ENCODE measurements around the gene MBOAT2. TPM values are rescaled to one million over a fixed set of nuclear protein-coding genes. Genes with fewer than 3 reads are reported as not detected.

Gene MBOAT2
- total and polyA plus RNA-seq, 2 donors (not counting 1 experiment from before 2014, with no cell fraction given), result 0.24 to 1.3 TPM

DNA sequence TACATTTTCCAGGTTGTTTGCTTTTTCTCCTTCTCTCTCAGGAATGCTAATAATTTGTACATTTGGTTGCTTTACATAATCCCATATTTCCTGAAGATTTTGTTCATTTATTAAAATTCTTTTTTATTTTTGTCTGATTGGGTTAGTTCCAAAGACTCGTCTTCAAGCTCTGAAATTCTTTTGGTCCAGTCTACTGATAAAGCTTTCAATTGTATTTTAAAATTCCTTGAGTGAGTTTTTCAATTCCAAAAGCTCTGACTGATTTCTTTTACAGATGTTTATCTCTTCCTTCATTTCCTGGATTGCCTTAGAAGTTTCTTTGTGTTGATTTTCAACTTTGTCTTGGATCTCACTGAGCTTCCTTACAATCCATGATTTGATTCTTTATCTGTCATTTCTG, 50.0 kb downstream of the MBOAT2 start:
- Histone ChIP-seq H4K20me1 (ENCODE audit: control insufficient read depth, insufficient read depth, low read length, poor library complexity, severe bottlenecking) (no peaks in the 10 kb centered on the region), H2AFZ (ENCODE audit: insufficient read depth, low read depth, low read length, poor library complexity, severe bottlenecking) (no peak overlapping the region), H3K4me2 (replicated peaks; ENCODE audit: low read depth, low read length, poor library complexity, severe bottlenecking) (no peak overlapping the region), H3K4me1 (ENCODE audit: control insufficient read depth in 2 of 2, insufficient read depth in 2 of 2, low read length in 2 of 2) (no peaks in the 10 kb centered on the region), H3K36me3 (replicated peaks in 1 of 2; ENCODE audit: control extremely low read depth in 1 of 2, control insufficient read depth in 1 of 2, extremely low read depth in 1 of 2, insufficient read depth in 2 of 2, low read length in 1 of 2) (no peaks in the 10 kb centered on the region), H3K27me3 (replicated peaks in 1 of 4; ENCODE audit: control extremely low read depth in 1 of 4, control insufficient read depth in 3 of 4, insufficient read depth in 4 of 4, low read length in 3 of 4) (no peaks in the 10 kb centered on the region), H3K9me3 (ENCODE audit: control extremely low read depth in 1 of 3, control insufficient read depth in 2 of 3, insufficient read depth in 1 of 3, low read length in 2 of 3) (peaks cover 0 to 17% (median 16%) of the 10 kb centered on the region in 3 donors), H3K4me3 (ENCODE audit: control extremely low read depth in 1 of 5, extremely low read depth in 1 of 5, insufficient read depth in 1 of 5, low read depth in 2 of 5, low read length in 4 of 5) (no peak overlapping the region), H3K27ac (ENCODE audit: low read length in 2 of 2) (no peak overlapping the region), H3K79me2 (ENCODE audit: control insufficient read depth, insufficient read depth, low read length) (no peaks in the 10 kb centered on the region), H3K9ac (ENCODE audit: low read length) (no peak overlapping the region)
- H3K9me3 Mint-ChIP-seq (ENCODE audit: insufficient read depth), result peaks cover 18% of the 10 kb centered on the region
- peaks cover 18% of the 10 kb centered on the region for H3K27me3 Mint-ChIP-seq
- no peak overlapping the region for H3K4me3 Mint-ChIP-seq
- intact Hi-C loops (cut with micrococcal nuclease), result no loop called here
- POLR2A ChIA-PET, result no interaction called here
- ATAC-seq (ENCODE audit: low read depth) (no peak), DNase-seq (no peak)
- no peaks in the 10 kb centered on the region for H3K4me1 Mint-ChIP-seq
- CTCF ChIA-PET, result no interaction called here
- H3K27ac Mint-ChIP-seq, result no peak overlapping the region
- WGBS (ENCODE audit: insufficient coverage), result no CpG with 5 or more reads among the region's 1 CpG
- TF ChIP-seq EZH2 (IDR thresholded peaks at IDR 0.05; ENCODE audit: borderline replicate concordance, insufficient read depth, low read depth, low read length, poor library complexity, severe bottlenecking), result no peak
- TF ChIP-seq, protein P1, sequence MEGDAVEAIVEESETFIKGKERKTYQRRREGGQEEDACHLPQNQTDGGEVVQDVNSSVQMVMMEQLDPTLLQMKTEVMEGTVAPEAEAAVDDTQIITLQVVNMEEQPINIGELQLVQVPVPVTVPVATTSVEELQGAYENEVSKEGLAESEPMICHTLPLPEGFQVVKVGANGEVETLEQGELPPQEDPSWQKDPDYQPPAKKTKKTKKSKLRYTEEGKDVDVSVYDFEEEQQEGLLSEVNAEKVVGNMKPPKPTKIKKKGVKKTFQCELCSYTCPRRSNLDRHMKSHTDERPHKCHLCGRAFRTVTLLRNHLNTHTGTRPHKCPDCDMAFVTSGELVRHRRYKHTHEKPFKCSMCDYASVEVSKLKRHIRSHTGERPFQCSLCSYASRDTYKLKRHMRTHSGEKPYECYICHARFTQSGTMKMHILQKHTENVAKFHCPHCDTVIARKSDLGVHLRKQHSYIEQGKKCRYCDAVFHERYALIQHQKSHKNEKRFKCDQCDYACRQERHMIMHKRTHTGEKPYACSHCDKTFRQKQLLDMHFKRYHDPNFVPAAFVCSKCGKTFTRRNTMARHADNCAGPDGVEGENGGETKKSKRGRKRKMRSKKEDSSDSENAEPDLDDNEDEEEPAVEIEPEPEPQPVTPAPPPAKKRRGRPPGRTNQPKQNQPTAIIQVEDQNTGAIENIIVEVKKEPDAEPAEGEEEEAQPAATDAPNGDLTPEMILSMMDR (IDR thresholded peaks at IDR 0.05), result no peak

DNA sequence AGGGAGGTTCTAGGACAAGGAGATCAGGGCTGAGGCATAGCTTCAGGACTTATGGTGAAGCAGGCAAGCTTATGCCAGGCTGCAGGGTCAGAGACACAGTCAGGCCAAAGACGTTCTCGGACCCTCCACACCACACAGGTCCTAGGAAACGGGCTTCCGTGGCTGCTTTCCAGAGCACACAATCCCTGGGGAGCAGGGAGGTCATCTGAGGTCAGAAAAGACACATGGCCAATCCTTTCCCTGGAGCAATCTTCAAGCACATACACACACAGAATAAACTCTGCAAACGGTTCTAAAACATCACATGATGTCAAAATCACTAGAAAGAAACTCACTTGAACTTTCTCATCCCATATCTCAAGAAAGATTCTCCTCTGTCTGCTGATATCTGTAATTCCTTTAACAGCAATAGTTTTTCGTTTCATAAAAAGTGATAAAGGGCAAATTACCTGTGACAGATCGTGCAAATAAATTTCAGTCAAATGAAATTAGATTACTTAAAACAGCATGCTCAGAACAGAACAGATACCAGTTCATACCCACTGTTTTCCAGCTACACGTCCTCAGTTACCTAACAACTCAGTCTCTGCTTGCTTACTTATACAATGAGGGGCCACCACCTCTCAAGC, 63.9 kb downstream of the MBOAT2 start:
- H3K9ac ChIP-seq (ENCODE audit: low read length), result no peak overlapping the region
- H3K9me3 Mint-ChIP-seq (ENCODE audit: insufficient read depth), result no peaks in the 10 kb centered on the region
- no peak for DNase-seq
- no peak overlapping the region for H3K27ac ChIP-seq (ENCODE audit: low read length in 2 of 2)
- H2AFZ ChIP-seq (ENCODE audit: insufficient read depth, low read depth, low read length, poor library complexity, severe bottlenecking), result no peak overlapping the region
- H3K27me3 Mint-ChIP-seq, result no peaks in the 10 kb centered on the region
- intact Hi-C loops (cut with micrococcal nuclease), result no loop called here
- no peaks in the 10 kb centered on the region for H3K4me1 Mint-ChIP-seq
- no peaks in the 10 kb centered on the region for H3K27me3 ChIP-seq (replicated peaks in 1 of 4; ENCODE audit: control extremely low read depth in 1 of 4, control insufficient read depth in 3 of 4, insufficient read depth in 4 of 4, low read length in 3 of 4)
- H3K79me2 ChIP-seq (ENCODE audit: control insufficient read depth, insufficient read depth, low read length), result no peaks in the 10 kb centered on the region
- 100% methylated on average over 7 of the region's 8 CpGs for WGBS (ENCODE audit: insufficient coverage)
- TF ChIP-seq EZH2 (IDR thresholded peaks at IDR 0.05; ENCODE audit: borderline replicate concordance, insufficient read depth, low read depth, low read length, poor library complexity, severe bottlenecking), result no peak
- TF ChIP-seq, protein P1 (IDR thresholded peaks at IDR 0.05), result no peak
- no peak overlapping the region for H3K27ac Mint-ChIP-seq
- H3K36me3 ChIP-seq (replicated peaks in 1 of 2; ENCODE audit: control extremely low read depth in 1 of 2, control insufficient read depth in 1 of 2, extremely low read depth in 1 of 2, insufficient read depth in 2 of 2, low read length in 1 of 2), result no peaks in the 10 kb centered on the region
- no peak overlapping the region for H3K4me3 ChIP-seq (ENCODE audit: control extremely low read depth in 1 of 5, extremely low read depth in 1 of 5, insufficient read depth in 1 of 5, low read depth in 2 of 5, low read length in 4 of 5)
- no peaks in the 10 kb centered on the region for H4K20me1 ChIP-seq (ENCODE audit: control insufficient read depth, insufficient read depth, low read length, poor library complexity, severe bottlenecking)
- H3K4me3 Mint-ChIP-seq, result no peak overlapping the region
- no peaks in the 10 kb centered on the region for H3K4me1 ChIP-seq (ENCODE audit: control insufficient read depth in 2 of 2, insufficient read depth in 2 of 2, low read length in 2 of 2)
- ATAC-seq (ENCODE audit: low read depth), result no peak
- ChIA-PET POLR2A (no interaction called here), CTCF (no interaction called here)
- H3K9me3 ChIP-seq (ENCODE audit: control extremely low read depth in 1 of 3, control insufficient read depth in 2 of 3, insufficient read depth in 1 of 3, low read length in 2 of 3), result peaks cover 0 to 4% (median 0%) of the 10 kb centered on the region in 3 donors
- no peak overlapping the region for H3K4me2 ChIP-seq (replicated peaks; ENCODE audit: low read depth, low read length, poor library complexity, severe bottlenecking)

All from B cell (primary cell).